OCI-LY7 (cell line): ENCODE results near the gene AGBL1. TPM values are rescaled to one million over a fixed set of nuclear protein-coding genes. Genes with fewer than 3 reads are reported as not detected.

Experiments used
- BruUV-seq: library from RNA; stranded (reverse); fragments of 400-500 nt; replicated peaks from 2 replicates; lab custom pipeline; 2021; lab: Mats Ljungman, UMichigan
- CTCF ChIA-PET: fragments of 300-600 bp; sonication (Branson Sonifier 250); formaldehyde crosslinking; loops from one replicate; lab custom pipeline; 2022; ENCODE audit warnings: antibody characterized with exemption; ENCODE audit not compliant: unreplicated experiment; lab: Charles Lee
- POLR2A ChIA-PET: fragments of 300-600 bp; sonication (Branson Sonifier 250); formaldehyde crosslinking; loops from one replicate; lab custom pipeline; 2022; ENCODE audit warnings: antibody characterized with exemption; lab: Charles Lee
- DNase-seq: peaks from one replicate; pipeline ENCODE4 v3.0.0-alpha.2; 2015; ENCODE audit warnings: low spot score
- H2AFZ ChIP-seq: fragments of 200-600 bp; sonication (generic), shearing (Covaris generic); 2 replicates; pipeline ENCODE4 v1.6.1; 2014; ENCODE audit warnings: mild to moderate bottlenecking, antibody characterized with exemption, low read length, moderate library complexity
- H3K27ac ChIP-seq: fragments of 200-600 bp; sonication (generic); 2 replicates; pipeline ENCODE4 v1.5.1; 2014; ENCODE audit warnings: mixed run types, low read depth, mild to moderate bottlenecking, moderate library complexity, low read length, inconsistent platforms; ENCODE audit not compliant: poor library complexity, severe bottlenecking
- H3K36me3 ChIP-seq: fragments of 200-600 bp; sonication (generic); 2 replicates; pipeline ENCODE4 v1.6.1; 2014; ENCODE audit warnings: mild to moderate bottlenecking, antibody characterized with exemption, low read length, moderate library complexity, mixed read lengths; ENCODE audit not compliant: insufficient read depth
- H3K4me1 ChIP-seq: fragments of 200-600 bp; sonication (generic); 2 replicates; pipeline ENCODE4 v1.5.1; 2014; ENCODE audit warnings: mild to moderate bottlenecking, low read length; ENCODE audit not compliant: insufficient read depth, poor library complexity, severe bottlenecking
- H3K4me2 ChIP-seq: fragments of 200-600 bp; sonication (generic); 2 replicates; pipeline ENCODE4 v1.6.1; 2014; ENCODE audit warnings: mild to moderate bottlenecking, low read length
- H3K4me3 ChIP-seq: fragments of 200-600 bp; sonication (generic); 2 replicates; pipeline ENCODE4 v1.5.1; 2014; ENCODE audit warnings: mild to moderate bottlenecking, low read depth, low read length; ENCODE audit not compliant: poor library complexity, severe bottlenecking
- H3K79me2 ChIP-seq: fragments of 200-600 bp; sonication (generic); 2 replicates; pipeline ENCODE4 v1.6.1; 2016; ENCODE audit warnings: low read depth, mild to moderate bottlenecking, low read length, moderate library complexity, mixed read lengths; ENCODE audit not compliant: insufficient read depth
- H3K9me2 ChIP-seq: fragments of 200-600 bp; sonication (generic); 2 replicates; pipeline ENCODE4 v1.6.1; 2016; ENCODE audit warnings: mild to moderate bottlenecking, low read length, mixed read lengths; ENCODE audit not compliant: insufficient read depth
- H3K9me3 ChIP-seq: fragments of 200-600 bp; sonication (generic); 2 replicates; pipeline ENCODE4 v1.6.1; 2014; ENCODE audit warnings: mild to moderate bottlenecking, mixed run types, low read length, mixed read lengths
- H4K20me1 ChIP-seq: fragments of 200-600 bp; sonication (generic); 2 replicates; pipeline ENCODE4 v1.6.1; 2014; ENCODE audit warnings: mild to moderate bottlenecking, antibody characterized with exemption, low read length, moderate library complexity, mixed read lengths; ENCODE audit not compliant: insufficient read depth
- EZH2phosphoT487 ChIP-seq: fragments of 200-600 bp; sonication (generic); IDR thresholded peaks from 2 replicates; pipeline ENCODE4 v1.6.1; 2018; ENCODE audit warnings: low read depth, borderline replicate concordance, mild to moderate bottlenecking, mixed run types, antibody characterized with exemption, low read length, moderate library complexity, mixed read lengths
- intact Hi-C: fragments of 100-400 bp; cut with micrococcal nuclease; formaldehyde crosslinking; loops from one replicate; pipeline ENCODE4 v1.10.0; 2022; ENCODE audit not compliant: unreplicated experiment
- total RNA-seq, 2 experiments: library from RNA; depleted of rRNA in 1 of 2; stranded (reverse); fragments of >200 nt in 1 of 2; shearing (Covaris generic) in 1 of 2; gene quantifications; 2 replicates each; pipeline ENCODE4 v1.2.3, GENCODE V29; 2014 to 2022
- TF ChIP-seq, protein P1 (sequence below): fragments of 200-600 bp; sonication (generic); conservative IDR thresholded peaks from 2 replicates; pipeline ENCODE4 v1.5.1; 2014; ENCODE audit warnings: mild to moderate bottlenecking, antibody characterized with exemption, low read length, moderate library complexity, mixed read lengths

The AGBL1 gene
- total RNA-seq, 2 experiments from 2014 or later: not detected

DNA sequence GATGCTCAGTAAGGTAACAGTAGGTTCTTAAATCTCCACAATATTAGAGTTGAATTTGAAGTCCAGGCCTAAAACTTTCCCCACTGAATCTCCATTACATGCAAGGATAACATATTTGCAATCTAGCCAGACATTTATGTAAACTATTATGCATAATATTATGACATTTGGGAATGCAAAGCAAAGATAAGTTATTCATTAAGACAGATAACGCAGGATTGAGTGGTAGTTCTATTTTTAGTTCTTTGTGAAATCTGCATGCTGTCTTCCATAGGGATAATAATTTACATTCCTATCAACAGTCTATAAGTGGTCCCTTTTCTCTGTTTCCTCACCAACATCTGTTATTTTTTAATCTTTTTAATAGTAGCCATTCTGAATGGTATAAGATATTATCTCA, 333.5 kb downstream of the AGBL1 start:
- ChIA-PET POLR2A (no interaction called here), CTCF (no interaction called here)
- H3K4me1 ChIP-seq: no peaks in the 10 kb centered on the region
- no TSS peak for BruUV-seq
- H3K4me2 ChIP-seq: no peak overlapping the region
- no peak overlapping the region for H3K27ac ChIP-seq
- no peaks in the 10 kb centered on the region for H3K79me2 ChIP-seq
- intact Hi-C loops: no loop called here
- H3K36me3 ChIP-seq: no peaks in the 10 kb centered on the region
- no peaks in the 10 kb centered on the region for H4K20me1 ChIP-seq
- H2AFZ ChIP-seq: no peak overlapping the region
- no peak for TF ChIP-seq EZH2phosphoT487
- TF ChIP-seq, protein P1, sequence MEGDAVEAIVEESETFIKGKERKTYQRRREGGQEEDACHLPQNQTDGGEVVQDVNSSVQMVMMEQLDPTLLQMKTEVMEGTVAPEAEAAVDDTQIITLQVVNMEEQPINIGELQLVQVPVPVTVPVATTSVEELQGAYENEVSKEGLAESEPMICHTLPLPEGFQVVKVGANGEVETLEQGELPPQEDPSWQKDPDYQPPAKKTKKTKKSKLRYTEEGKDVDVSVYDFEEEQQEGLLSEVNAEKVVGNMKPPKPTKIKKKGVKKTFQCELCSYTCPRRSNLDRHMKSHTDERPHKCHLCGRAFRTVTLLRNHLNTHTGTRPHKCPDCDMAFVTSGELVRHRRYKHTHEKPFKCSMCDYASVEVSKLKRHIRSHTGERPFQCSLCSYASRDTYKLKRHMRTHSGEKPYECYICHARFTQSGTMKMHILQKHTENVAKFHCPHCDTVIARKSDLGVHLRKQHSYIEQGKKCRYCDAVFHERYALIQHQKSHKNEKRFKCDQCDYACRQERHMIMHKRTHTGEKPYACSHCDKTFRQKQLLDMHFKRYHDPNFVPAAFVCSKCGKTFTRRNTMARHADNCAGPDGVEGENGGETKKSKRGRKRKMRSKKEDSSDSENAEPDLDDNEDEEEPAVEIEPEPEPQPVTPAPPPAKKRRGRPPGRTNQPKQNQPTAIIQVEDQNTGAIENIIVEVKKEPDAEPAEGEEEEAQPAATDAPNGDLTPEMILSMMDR: no peak
- no peak for DNase-seq
- H3K9me3 ChIP-seq: no peaks in the 10 kb centered on the region
- H3K4me3 ChIP-seq: no peak overlapping the region
- H3K9me2 ChIP-seq: no peaks in the 10 kb centered on the region

DNA sequence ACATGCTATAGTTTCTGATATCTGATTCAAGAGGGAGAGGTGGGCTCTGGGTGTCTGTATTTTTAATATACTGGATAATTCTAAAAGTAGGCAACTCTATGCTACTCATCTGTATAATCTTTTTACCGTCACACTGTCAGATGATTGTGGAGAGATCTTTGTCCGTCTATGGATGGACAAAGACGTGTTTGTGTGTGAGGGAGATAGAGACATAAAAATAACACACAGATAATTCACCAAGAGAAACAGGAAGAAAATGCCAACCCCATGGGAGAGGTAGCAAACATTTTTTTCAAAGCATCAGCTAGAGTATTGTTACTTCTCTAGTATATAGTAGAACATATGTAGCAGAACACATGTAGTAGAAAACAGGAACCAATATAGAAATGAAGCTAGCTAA, 346.1 kb downstream of the AGBL1 start:
- POLR2A ChIA-PET: no interaction called here
- TF ChIP-seq EZH2phosphoT487: no peak
- TF ChIP-seq, protein P1: no peak
- no TSS peak for BruUV-seq
- CTCF ChIA-PET: no interaction called here
- Histone ChIP-seq H3K27ac (no peak overlapping the region), H3K9me2 (no peaks in the 10 kb centered on the region), H3K36me3 (no peaks in the 10 kb centered on the region), H3K9me3 (no peaks in the 10 kb centered on the region), H4K20me1 (no peaks in the 10 kb centered on the region), H3K4me3 (no peak overlapping the region), H3K4me1 (no peaks in the 10 kb centered on the region), H2AFZ (no peak overlapping the region), H3K79me2 (no peaks in the 10 kb centered on the region), H3K4me2 (no peak overlapping the region)
- intact Hi-C loops: no loop called here
- no peak for DNase-seq

DNA sequence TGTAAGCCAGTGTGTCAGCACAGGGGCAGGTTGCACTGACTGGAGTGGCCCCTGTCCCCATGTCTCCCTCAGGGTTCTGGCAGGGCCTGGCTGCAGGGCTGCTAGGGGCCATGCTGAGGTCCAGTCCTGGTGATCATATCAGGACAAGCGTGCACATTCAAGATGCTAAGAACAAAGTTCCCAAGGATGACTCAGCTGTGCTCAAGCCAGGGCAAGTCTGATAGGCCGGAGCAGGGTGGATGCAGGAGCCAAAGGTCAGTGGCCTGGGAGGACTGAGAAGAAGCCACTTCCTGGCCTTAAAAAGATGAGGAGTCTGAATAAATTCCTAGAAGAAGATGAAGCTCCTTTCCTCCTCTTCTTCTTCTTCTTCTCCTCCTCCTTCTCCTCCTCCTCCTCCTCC, 353.2 kb downstream of the AGBL1 start:
- BruUV-seq: no TSS peak
- POLR2A ChIA-PET: no interaction called here

More for the DNA sequence above, 353.2 kb downstream of the AGBL1 start:
- Histone ChIP-seq H3K36me3 (no peaks in the 10 kb centered on the region), H3K4me1 (no peaks in the 10 kb centered on the region), H3K9me3 (no peaks in the 10 kb centered on the region), H3K9me2 (no peaks in the 10 kb centered on the region), H2AFZ (no peak overlapping the region), H3K4me3 (no peak overlapping the region), H3K27ac (no peak overlapping the region), H4K20me1 (no peaks in the 10 kb centered on the region), H3K4me2 (no peak overlapping the region), H3K79me2 (no peaks in the 10 kb centered on the region)
- intact Hi-C loops: no loop called here
- TF ChIP-seq EZH2phosphoT487: no peak
- TF ChIP-seq, protein P1: no peak
- CTCF ChIA-PET: no interaction called here
- DNase-seq: no peak
